Endothelial cell of umbilical vein (primary cell): ENCODE measurements around the gene NOTCH1. TPM values are rescaled to one million over a fixed set of nuclear protein-coding genes. Genes with fewer than 3 reads are reported as not detected.

Experiments used
- BruUV-seq: library from RNA; stranded (reverse); fragments of 400-500 nt; replicated peaks from 2 replicates; lab custom pipeline; 2021; lab: Mats Ljungman, UMichigan
- CTCF ChIA-PET: fragments of 300-600, 350-600 bp; sonication (Branson Sonifier 250); formaldehyde crosslinking; loops from one replicate; lab custom pipeline; 2021; ENCODE audit warnings: antibody characterized with exemption, inconsistent platforms; lab: Charles Lee
- POLR2A ChIA-PET: fragments of 300-600, 350-600 bp; sonication (Branson Sonifier 250); formaldehyde crosslinking; loops from one replicate; lab custom pipeline; 2021; ENCODE audit warnings: antibody characterized with exemption, inconsistent platforms; lab: Charles Lee
- DNase-seq: peaks from one replicate; pipeline ENCODE4 v3.0.0-alpha.2; 2011; ENCODE audit warnings: low read depth, low spot score
- FAIRE-seq: peaks from 2 replicates; lab custom pipeline; 2011; peaks lifted over from hg19 to GRCh38; lab: Jason Lieb, UNC
- H2AFZ ChIP-seq: 2 replicates; pipeline ENCODE4 v1.6.0; 2012; ENCODE audit warnings: low read depth, low read length, control low read depth, inconsistent platforms
- H3K27ac ChIP-seq: 2 replicates; pipeline ENCODE4 v1.5.1; 2011; ENCODE audit warnings: low read depth, mild to moderate bottlenecking, control low read depth, low read length, moderate library complexity; ENCODE audit not compliant: insufficient read depth
- H3K27me3 ChIP-seq, 2 experiments: 2 replicates each; pipeline versions ENCODE4 v1.6.0 to v1.6.1; 2011; ENCODE audit warnings: low read length in 2 of 2, mixed read lengths in 1 of 2; ENCODE audit not compliant: control insufficient read depth in 2 of 2, insufficient read depth in 2 of 2
- H3K36me3 ChIP-seq, 2 experiments: 2 replicates in 1 of 2; 3 replicates in 1 of 2; pipeline ENCODE4 v1.5.1; 2011; ENCODE audit warnings: low read length in 2 of 2, mild to moderate bottlenecking in 1 of 2, moderate library complexity in 1 of 2; ENCODE audit not compliant: control insufficient read depth in 2 of 2, insufficient read depth in 2 of 2; ENCODE audit errors: extremely low read depth in 1 of 2
- H3K4me1 ChIP-seq: 3 replicates; pipeline ENCODE4 v1.5.1; 2011; ENCODE audit warnings: mild to moderate bottlenecking, low read length; ENCODE audit not compliant: control insufficient read depth, insufficient read depth; ENCODE audit errors: extremely low read depth
- H3K4me2 ChIP-seq: 2 replicates; pipeline ENCODE4 v1.6.1; 2011; ENCODE audit warnings: low read length, control low read depth, mixed read lengths; ENCODE audit not compliant: insufficient read depth
- H3K4me3 ChIP-seq, 3 experiments: fragments of 200-600 bp in 1 of 3; sonication (generic), shearing (Covaris generic) in 1 of 3; replicated peaks in 1 of 3; 2 replicates each; pipeline ENCODE4 v1.5.1; 2011 to 2016; ENCODE audit warnings: control low read depth in 3 of 3, low read length in 3 of 3, mild to moderate bottlenecking in 2 of 3, inconsistent platforms in 1 of 3, low read depth in 1 of 3, moderate library complexity in 1 of 3; ENCODE audit not compliant: insufficient read depth in 1 of 3
- H3K79me2 ChIP-seq: 2 replicates; pipeline ENCODE4 v1.6.0; 2012; ENCODE audit warnings: low read length, inconsistent platforms; ENCODE audit not compliant: control insufficient read depth, insufficient read depth
- H3K9ac ChIP-seq: replicated peaks from 2 replicates; pipeline ENCODE3; 2011; ENCODE audit warnings: low read length, control low read depth; ENCODE audit not compliant: insufficient read depth; ENCODE audit errors: extremely low read depth
- H3K9me1 ChIP-seq: replicated peaks from 3 replicates; pipeline ENCODE4 v1.6.0; 2011; ENCODE audit warnings: mild to moderate bottlenecking, low read length; ENCODE audit not compliant: control insufficient read depth, insufficient read depth; ENCODE audit errors: extremely low read depth
- H3K9me3 ChIP-seq: replicated peaks from 2 replicates; pipeline ENCODE4 v1.5.1; 2012; ENCODE audit warnings: low read length, inconsistent platforms; ENCODE audit not compliant: control insufficient read depth, insufficient read depth
- H4K20me1 ChIP-seq: replicated peaks from 2 replicates; pipeline ENCODE3; 2011; ENCODE audit warnings: mild to moderate bottlenecking, low read length; ENCODE audit not compliant: control insufficient read depth, insufficient read depth; ENCODE audit errors: extremely low read depth
- EZH2 ChIP-seq: IDR thresholded peaks from 2 replicates; pipeline ENCODE4 v1.6.1; 2012; ENCODE audit warnings: borderline replicate concordance, low read depth, mild to moderate bottlenecking, moderate library complexity, low read length, inconsistent platforms; ENCODE audit not compliant: severe bottlenecking
- FOS ChIP-seq: IDR thresholded peaks from 2 replicates; pipeline ENCODE4 v1.6.1; 2011; ENCODE audit warnings: mild to moderate bottlenecking, low read length, moderate library complexity, borderline replicate concordance; ENCODE audit not compliant: insufficient read depth
- GATA2 ChIP-seq: IDR thresholded peaks from 2 replicates; pipeline ENCODE4 v1.7.0; 2011; ENCODE audit warnings: low read depth, mild to moderate bottlenecking, moderate library complexity, mixed read lengths, low read length; ENCODE audit not compliant: insufficient read length, insufficient read depth
- JUN ChIP-seq: IDR thresholded peaks from 2 replicates; pipeline ENCODE4 v1.6.1; 2011; ENCODE audit warnings: borderline replicate concordance, low read depth; ENCODE audit not compliant: insufficient read length, insufficient read depth
- POLR2A ChIP-seq: IDR thresholded peaks from 2 replicates; pipeline ENCODE4 v1.6.1; 2012; ENCODE audit warnings: low read depth, mild to moderate bottlenecking, control low read depth, low read length
- POLR2AphosphoS5 ChIP-seq: IDR thresholded peaks from 2 replicates; pipeline ENCODE4 v1.6.1; 2012; ENCODE audit warnings: low read depth, mild to moderate bottlenecking, control low read depth, low read length, moderate library complexity; ENCODE audit not compliant: insufficient read depth
- dilution Hi-C: fragments of 300-500 bp; cut with MboI; formaldehyde crosslinking; loops from one replicate; pipeline ENCODE4 v1.15.0; 2019; ENCODE audit warnings: low sequenced_read_pairs; ENCODE audit not compliant: extremely low pct_ligation_motif_present
- intact Hi-C: fragments of 100-400 bp; cut with micrococcal nuclease; formaldehyde crosslinking; loops from one replicate; pipeline ENCODE4 v1.10.0; 2022
- polyA plus RNA-seq, 4 experiments: library from polyadenylated mRNA; depleted of rRNA in 3 of 4; stranded (reverse) in 3 of 4; unstranded in 1 of 4; fragments of >200 nt; gene quantifications; 2 replicates each; pipeline versions ENCODE4 v1.2.1 to v1.2.3, GENCODE V29; 2011 to 2012; ENCODE audit warnings: missing spikeins in 1 of 4
- total RNA-seq: library from RNA; stranded (reverse); gene quantifications from 2 replicates; pipeline ENCODE4 v1.2.3, GENCODE V29; 2021
- TF ChIP-seq, protein P1 (sequence below), 2 donors: IDR thresholded peaks; 1 replicate in 1 of 2; 2 replicates in 1 of 2; pipeline ENCODE4 v1.5.1; 2011; ENCODE audit warnings: low read length in 2 of 2, mild to moderate bottlenecking in 2 of 2, moderate library complexity in 2 of 2, control low read depth in 1 of 2, inconsistent platforms in 1 of 2, low read depth in 1 of 2; ENCODE audit not compliant: insufficient read depth in 1 of 2; ENCODE audit errors: extremely low read depth in 1 of 2

NOTCH1 gene
- total and polyA plus RNA-seq, 2 donors (not counting 3 experiments of a cell fraction or from before 2014, with no cell fraction given), result 31.7 to 153 TPM

DNA sequence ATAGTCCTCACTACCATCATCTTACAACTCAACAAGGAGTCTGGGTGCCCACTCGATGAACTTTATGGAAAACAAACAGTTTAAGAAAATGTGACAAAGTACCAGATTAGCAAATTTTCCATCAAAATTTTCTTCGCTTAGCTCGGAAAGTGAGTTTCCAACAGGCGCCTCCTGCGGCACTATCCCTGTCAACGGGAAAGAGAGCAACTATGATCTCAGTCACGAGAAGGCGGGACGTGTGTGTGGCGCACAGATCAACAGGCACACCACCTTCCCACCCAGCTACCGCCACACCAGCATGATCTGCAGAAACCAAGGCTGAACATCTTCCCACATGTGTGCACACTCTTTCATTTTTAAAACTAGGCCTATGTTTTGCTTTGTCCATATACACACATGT is 92.5 kb downstream of the NOTCH1 start:
- H3K27ac ChIP-seq, result no peak overlapping the region
- no peaks in the 10 kb centered on the region for H3K9me3 ChIP-seq
- DNase-seq (no peak), FAIRE-seq (no peak)
- no peaks in the 10 kb centered on the region for H3K4me1 ChIP-seq
- H3K4me3 ChIP-seq, result no peak overlapping the region
- TF ChIP-seq, protein P1, sequence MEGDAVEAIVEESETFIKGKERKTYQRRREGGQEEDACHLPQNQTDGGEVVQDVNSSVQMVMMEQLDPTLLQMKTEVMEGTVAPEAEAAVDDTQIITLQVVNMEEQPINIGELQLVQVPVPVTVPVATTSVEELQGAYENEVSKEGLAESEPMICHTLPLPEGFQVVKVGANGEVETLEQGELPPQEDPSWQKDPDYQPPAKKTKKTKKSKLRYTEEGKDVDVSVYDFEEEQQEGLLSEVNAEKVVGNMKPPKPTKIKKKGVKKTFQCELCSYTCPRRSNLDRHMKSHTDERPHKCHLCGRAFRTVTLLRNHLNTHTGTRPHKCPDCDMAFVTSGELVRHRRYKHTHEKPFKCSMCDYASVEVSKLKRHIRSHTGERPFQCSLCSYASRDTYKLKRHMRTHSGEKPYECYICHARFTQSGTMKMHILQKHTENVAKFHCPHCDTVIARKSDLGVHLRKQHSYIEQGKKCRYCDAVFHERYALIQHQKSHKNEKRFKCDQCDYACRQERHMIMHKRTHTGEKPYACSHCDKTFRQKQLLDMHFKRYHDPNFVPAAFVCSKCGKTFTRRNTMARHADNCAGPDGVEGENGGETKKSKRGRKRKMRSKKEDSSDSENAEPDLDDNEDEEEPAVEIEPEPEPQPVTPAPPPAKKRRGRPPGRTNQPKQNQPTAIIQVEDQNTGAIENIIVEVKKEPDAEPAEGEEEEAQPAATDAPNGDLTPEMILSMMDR (IDR thresholded peaks at IDR 0.05; ENCODE audit: extremely low read depth in 1 of 2, insufficient read depth in 1 of 2, low read depth in 1 of 2, low read length in 2 of 2), result no peak
- TF ChIP-seq POLR2AphosphoS5 (no peak), POLR2A (no peak), GATA2 (no peak), JUN (no peak), EZH2 (no peak), FOS (no peak)
- dilution Hi-C loops (no loop called here), intact Hi-C loops (no loop called here)
- H3K27me3 ChIP-seq, result no peaks in the 10 kb centered on the region
- no peaks in the 10 kb centered on the region for H4K20me1 ChIP-seq
- no peaks in the 10 kb centered on the region for H3K9me1 ChIP-seq
- CTCF ChIA-PET, result interaction anchor here (0.6 kb wide), 1 partner anchor 90 kb away, joined by 5 read pairs; no protein-coding TSS in a partner anchor
- BruUV-seq, result no TSS peak
- H3K36me3 ChIP-seq, result peaks cover 24 to 63% of the 10 kb centered on the region in 2 experiments
- no peak overlapping the region for H2AFZ ChIP-seq
- H3K4me2 ChIP-seq, result no peak overlapping the region
- H3K79me2 ChIP-seq, result no peaks in the 10 kb centered on the region
- POLR2A ChIA-PET, result no interaction called here
- H3K9ac ChIP-seq, result no peak overlapping the region
